Neutrophil (primary cell): ENCODE data around the gene LRRTM4.

Experiments
- H3K27ac ChIP-seq: fragments of 200-600 bp; sonication (generic); 2 replicates; pipeline ENCODE4 v1.5.1; 2016; ENCODE audit warnings: mild to moderate bottlenecking, moderate library complexity
- H3K27me3 ChIP-seq: fragments of 200-600 bp; sonication (generic); 2 replicates; pipeline ENCODE4 v1.6.0; 2016; ENCODE audit warnings: mild to moderate bottlenecking
- H3K36me3 ChIP-seq: fragments of 200-600 bp; sonication (generic); 2 replicates; pipeline ENCODE4 v1.5.1; 2017
- H3K4me1 ChIP-seq, 2 experiments: fragments of 200-600 bp in 1 of 2; sonication (generic) in 1 of 2; 1 replicate in 1 of 2; 2 replicates in 1 of 2; pipeline versions ENCODE4 v1.5.1 to v1.6.1; 2013 to 2016; ENCODE audit warnings: low read depth in 1 of 2, low read length in 1 of 2, mild to moderate bottlenecking in 1 of 2, moderate library complexity in 1 of 2; ENCODE audit not compliant: control insufficient read depth in 1 of 2, insufficient read depth in 1 of 2
- H3K4me3 ChIP-seq, 2 experiments: fragments of 200-600 bp in 1 of 2; sonication (generic) in 1 of 2; 1 replicate in 1 of 2; 2 replicates in 1 of 2; pipeline ENCODE4 v1.5.1; 2013 to 2016; ENCODE audit warnings: low read depth in 1 of 2, low read length in 1 of 2, mild to moderate bottlenecking in 1 of 2, moderate library complexity in 1 of 2
- H3K9me3 ChIP-seq: fragments of 200-600 bp; sonication (generic); 2 replicates; pipeline ENCODE4 v1.5.1; 2016
- TF ChIP-seq, protein P1 (sequence below): fragments of 200-600 bp; sonication (generic); IDR thresholded peaks from 2 replicates; pipeline ENCODE4 v1.5.1; 2016; ENCODE audit warnings: antibody characterized with exemption

The LRRTM4 gene

GRCh38 chr2:77232909-77233425 is 289.2 kb downstream of the LRRTM4 start:
- Histone ChIP-seq H3K4me1 (no peaks in the 10 kb centered on the region), H3K36me3 (no peaks in the 10 kb centered on the region), H3K9me3 (no peaks in the 10 kb centered on the region), H3K27ac (no peak overlapping the region), H3K27me3 (no peaks in the 10 kb centered on the region), H3K4me3 (no peak overlapping the region)
- TF ChIP-seq, protein P1, sequence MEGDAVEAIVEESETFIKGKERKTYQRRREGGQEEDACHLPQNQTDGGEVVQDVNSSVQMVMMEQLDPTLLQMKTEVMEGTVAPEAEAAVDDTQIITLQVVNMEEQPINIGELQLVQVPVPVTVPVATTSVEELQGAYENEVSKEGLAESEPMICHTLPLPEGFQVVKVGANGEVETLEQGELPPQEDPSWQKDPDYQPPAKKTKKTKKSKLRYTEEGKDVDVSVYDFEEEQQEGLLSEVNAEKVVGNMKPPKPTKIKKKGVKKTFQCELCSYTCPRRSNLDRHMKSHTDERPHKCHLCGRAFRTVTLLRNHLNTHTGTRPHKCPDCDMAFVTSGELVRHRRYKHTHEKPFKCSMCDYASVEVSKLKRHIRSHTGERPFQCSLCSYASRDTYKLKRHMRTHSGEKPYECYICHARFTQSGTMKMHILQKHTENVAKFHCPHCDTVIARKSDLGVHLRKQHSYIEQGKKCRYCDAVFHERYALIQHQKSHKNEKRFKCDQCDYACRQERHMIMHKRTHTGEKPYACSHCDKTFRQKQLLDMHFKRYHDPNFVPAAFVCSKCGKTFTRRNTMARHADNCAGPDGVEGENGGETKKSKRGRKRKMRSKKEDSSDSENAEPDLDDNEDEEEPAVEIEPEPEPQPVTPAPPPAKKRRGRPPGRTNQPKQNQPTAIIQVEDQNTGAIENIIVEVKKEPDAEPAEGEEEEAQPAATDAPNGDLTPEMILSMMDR: no peak

GRCh38 chr2:77228391-77228790 is 293.8 kb downstream of the LRRTM4 start:
- Histone ChIP-seq H3K27me3 (no peaks in the 10 kb centered on the region), H3K4me1 (no peaks in the 10 kb centered on the region)

DNA sequence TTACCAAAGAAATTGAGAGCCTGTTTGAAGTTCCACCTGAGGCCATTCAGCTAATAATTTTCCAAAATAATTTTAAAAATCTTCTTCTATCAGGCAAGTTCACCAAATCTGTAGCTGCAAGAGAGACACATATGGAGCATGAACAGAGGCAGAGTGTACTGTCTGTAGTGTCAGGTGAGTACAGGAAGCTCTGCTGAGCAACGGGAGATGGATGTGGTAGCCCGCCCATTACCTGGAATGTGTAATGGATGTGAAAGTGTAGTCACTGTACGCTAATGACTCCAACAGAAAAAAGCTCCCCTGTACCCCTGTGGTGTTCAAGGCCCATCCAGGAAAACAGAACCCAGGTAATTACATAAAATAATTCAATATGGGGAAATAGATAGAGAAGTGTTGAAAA is 311.5 kb downstream of the LRRTM4 start:
- H3K4me1 ChIP-seq: no peaks in the 10 kb centered on the region
- H3K4me3 ChIP-seq: no peak overlapping the region
- H3K27ac ChIP-seq: no peak overlapping the region
- no peaks in the 10 kb centered on the region for H3K36me3 ChIP-seq
- H3K27me3 ChIP-seq: no peaks in the 10 kb centered on the region
- no peaks in the 10 kb centered on the region for H3K9me3 ChIP-seq
- TF ChIP-seq, protein P1: no peak

More at GRCh38 chr2:77228391-77228790, 293.8 kb downstream of the LRRTM4 start:
- Histone ChIP-seq H3K27ac (no peak overlapping the region), H3K4me3 (no peak overlapping the region), H3K9me3 (no peaks in the 10 kb centered on the region), H3K36me3 (no peaks in the 10 kb centered on the region)
- TF ChIP-seq, protein P1: no peak

- H3K4me3 ChIP-seq: no peak overlapping the region
- H3K4me1 ChIP-seq: no peaks in the 10 kb centered on the region
- H3K27me3 ChIP-seq: no peaks in the 10 kb centered on the region
- no peaks in the 10 kb centered on the region for H3K36me3 ChIP-seq
- H3K9me3 ChIP-seq: no peaks in the 10 kb centered on the region
- TF ChIP-seq, protein P1: no peak
- H3K27ac ChIP-seq: no peak overlapping the region
Observed at GRCh38 chr2:77207331-77207730, 314.8 kb downstream of the LRRTM4 start.

GRCh38 chr2:77201755-77202154 is 320.4 kb downstream of the LRRTM4 start:
- Histone ChIP-seq H3K27ac (no peak overlapping the region), H3K36me3 (no peaks in the 10 kb centered on the region), H3K9me3 (no peaks in the 10 kb centered on the region), H3K27me3 (no peaks in the 10 kb centered on the region), H3K4me3 (no peak overlapping the region), H3K4me1 (no peaks in the 10 kb centered on the region)
- TF ChIP-seq, protein P1: no peak

GRCh38 chr2:77199411-77199810 is 322.8 kb downstream of the LRRTM4 start:
- H3K4me3 ChIP-seq: no peak overlapping the region
- no peaks in the 10 kb centered on the region for H3K9me3 ChIP-seq
- TF ChIP-seq, protein P1: no peak
- H3K27ac ChIP-seq: no peak overlapping the region
- H3K36me3 ChIP-seq: no peaks in the 10 kb centered on the region
- no peaks in the 10 kb centered on the region for H3K4me1 ChIP-seq
- H3K27me3 ChIP-seq: no peaks in the 10 kb centered on the region
